BJ (cell line): Measurements from ENCODE around the gene P2RY11. TPM values are rescaled to one million over a fixed set of nuclear protein-coding genes. Genes with fewer than 3 reads are reported as not detected.

Experiments used
- CTCF ChIA-PET: fragments of 350-600 bp; formaldehyde crosslinking; extraction: SDS; loops from one replicate; lab custom pipeline; 2021; ENCODE audit warnings: antibody characterized with exemption, inconsistent platforms; lab: Yijun Ruan, JAX
- POLR2A ChIA-PET: fragments of 300-600 bp; sonication (Branson Sonifier 250); formaldehyde crosslinking; extraction: SDS; loops from one replicate; lab custom pipeline; 2021; ENCODE audit warnings: antibody characterized with exemption; lab: Charles Lee
- DNase-seq: peaks from one replicate; pipeline ENCODE4 v3.0.0-alpha.2; 2011; ENCODE audit warnings: low read depth
- H3K27me3 ChIP-seq: 2 replicates; pipeline ENCODE4 v1.6.0; 2011; ENCODE audit warnings: low read length; ENCODE audit not compliant: control insufficient read depth, insufficient read depth
- H3K36me3 ChIP-seq: 2 replicates; pipeline ENCODE4 v1.5.1; 2011; ENCODE audit warnings: low read length; ENCODE audit not compliant: control insufficient read depth, insufficient read depth
- H3K4me3 ChIP-seq: 2 replicates; pipeline ENCODE4 v1.5.1; 2011; ENCODE audit warnings: low read depth, mild to moderate bottlenecking, control low read depth, low read length
- CTCF ChIP-seq: IDR thresholded peaks from 2 replicates; pipeline ENCODE4 v1.5.1; 2011; ENCODE audit warnings: low read depth, mild to moderate bottlenecking, control low read depth, inconsistent platforms, low read length, moderate library complexity; ENCODE audit not compliant: insufficient read depth
- polyA plus RNA-seq: library from polyadenylated mRNA; depleted of rRNA; stranded (reverse); fragments of >200 nt; gene quantifications from 2 replicates; pipeline ENCODE4 v1.2.3, GENCODE V29; 2011

The P2RY11 gene
- polyA plus RNA-seq, 1 experiment, result 2.4 TPM

- Histone ChIP-seq H3K4me3 (no peak overlapping the region), H3K36me3 (peaks cover 23% of the 10 kb centered on the region), H3K27me3 (no peaks in the 10 kb centered on the region)
- ChIA-PET POLR2A (no interaction called here), CTCF (interaction anchor here (0.8 to 3.1 kb wide), 6 partner anchors 9 to 285 kb away, joined by 3 to 18 read pairs (median 4); no protein-coding TSS in a partner anchor)
- DNase-seq, result no peak
- TF ChIP-seq CTCF, result no peak
Measured at GRCh38 chr19:10105509-10106099, 5.9 kb upstream of the P2RY11 start.

- POLR2A ChIA-PET, result interaction anchor here (0.6 kb wide), 2 partner anchors 98 to 265 kb away, joined by 3 to 4 read pairs; no protein-coding TSS in a partner anchor
Measured at GRCh38 chr19:10106100-10106936, 5.2 kb upstream of the P2RY11 start, which contains the start of gene PPAN. PPAN (plus strand) TSS chr19:10106362; CDS start chr19:10106395, 33 bp downstream.

GRCh38 chr19:10107254-10107653 lies 4.2 kb upstream of the P2RY11 start:
- CTCF ChIA-PET, result interaction anchor here (0.6 to 3.1 kb wide), 4 partner anchors 13 to 296 kb away, joined by 3 to 18 read pairs (median 4); partner anchors contain the start of gene CDC37
- peaks cover 31% of the 10 kb centered on the region for H3K36me3 ChIP-seq
- POLR2A ChIA-PET, result no interaction called here
- TF ChIP-seq CTCF, result no peak
- H3K4me3 ChIP-seq, result peak overlapping the region; percentile 95
- DNase-seq, result no peak
- H3K27me3 ChIP-seq, result no peaks in the 10 kb centered on the region

More at GRCh38 chr19:10106100-10106936, 5.2 kb upstream of the P2RY11 start, which contains the start of gene PPAN:
- peak within 1 kb of the TSS; percentile 95 for H3K4me3 ChIP-seq
- no peaks in the 10 kb centered on the region for H3K27me3 ChIP-seq
- CTCF ChIA-PET, result interaction anchor here (0.8 to 3.1 kb wide), 4 partner anchors 9 to 285 kb away, joined by 3 to 18 read pairs (median 4); no protein-coding TSS in a partner anchor
- TF ChIP-seq CTCF, result no peak
- peaks cover 28% of the 10 kb centered on the region for H3K36me3 ChIP-seq
- DNase-seq, result peak; percentile 74

GRCh38 chr19:10107817-10108367 lies 3.6 kb upstream of the P2RY11 start:
- no peak for DNase-seq
- no peak overlapping the region for H3K4me3 ChIP-seq
- peaks cover 31% of the 10 kb centered on the region for H3K36me3 ChIP-seq
- H3K27me3 ChIP-seq, result no peaks in the 10 kb centered on the region
- ChIA-PET CTCF (interaction anchor here (1.2 to 3.1 kb wide), 2 partner anchors 13 to 142 kb away, joined by 5 to 18 read pairs; no protein-coding TSS in a partner anchor), POLR2A (interaction anchor here (0.5 kb wide), 1 partner anchor 36 kb away, joined by 20 read pairs; no protein-coding TSS in a partner anchor)
- TF ChIP-seq CTCF, result no peak
